Fibroblast of villous mesenchyme (primary cell): Measurements from ENCODE around the gene SYTL3. TPM values are rescaled to one million over a fixed set of nuclear protein-coding genes. Genes with fewer than 3 reads are reported as not detected.

Experiments
- DNase-seq: peaks from one replicate; pipeline ENCODE4 v3.0.0-alpha.2; 2010; ENCODE audit warnings: low read depth
- H3K4me3 ChIP-seq: 2 replicates; pipeline ENCODE4 v1.5.1; 2011; ENCODE audit warnings: low read depth, mild to moderate bottlenecking, low read length
- CTCF ChIP-seq: IDR thresholded peaks from 2 replicates; pipeline ENCODE4 v1.5.1; 2012; ENCODE audit warnings: low read depth, mild to moderate bottlenecking, low read length; ENCODE audit not compliant: insufficient read depth
- total RNA-seq: library from RNA; depleted of rRNA; stranded (reverse); fragments of >200 nt; gene quantifications from 2 replicates; pipeline ENCODE4 v1.2.3, GENCODE V29; 2012

The SYTL3 gene
- total RNA-seq, 1 donor = 1.7 TPM

GRCh38 chr6:158680481-158680880 is 30.6 kb downstream of the SYTL3 start:
- H3K4me3 ChIP-seq = no peak overlapping the region
- DNase-seq = no peak
- no peak for TF ChIP-seq CTCF

GRCh38 chr6:158684311-158684710 is 34.5 kb downstream of the SYTL3 start:
- TF ChIP-seq CTCF = no peak
- H3K4me3 ChIP-seq = no peak overlapping the region
- DNase-seq = no peak

- TF ChIP-seq CTCF = no peak
- no peak overlapping the region for H3K4me3 ChIP-seq
- DNase-seq = no peak
Measured at GRCh38 chr6:158684745-158685324, 35.0 kb downstream of the SYTL3 start.

DNA sequence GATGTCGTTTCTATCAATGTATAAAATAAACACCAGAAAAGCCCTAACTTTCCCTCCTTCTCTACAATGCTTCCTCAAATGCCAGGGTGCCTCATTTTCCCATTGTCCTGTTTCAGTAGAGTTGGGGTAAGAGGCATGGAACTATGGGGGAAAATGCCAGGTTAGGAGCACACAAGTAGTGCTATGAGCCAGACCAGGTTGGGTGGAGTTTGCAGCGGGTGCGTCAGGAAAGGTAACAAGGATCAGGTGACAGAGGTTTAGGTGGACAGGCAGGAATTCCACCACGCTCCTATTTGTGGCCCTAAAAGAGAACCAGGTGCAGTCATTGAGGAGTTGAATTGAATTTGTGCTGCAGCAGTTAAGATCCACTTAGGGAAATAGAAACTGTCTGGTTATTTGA is 36.5 kb downstream of the SYTL3 start:
- TF ChIP-seq CTCF = no peak
- no peak overlapping the region for H3K4me3 ChIP-seq
- DNase-seq = no peak

- no peak overlapping the region for H3K4me3 ChIP-seq
- TF ChIP-seq CTCF = no peak
- DNase-seq = no peak
Measured at GRCh38 chr6:158686791-158687381, 37.0 kb downstream of the SYTL3 start.

DNA sequence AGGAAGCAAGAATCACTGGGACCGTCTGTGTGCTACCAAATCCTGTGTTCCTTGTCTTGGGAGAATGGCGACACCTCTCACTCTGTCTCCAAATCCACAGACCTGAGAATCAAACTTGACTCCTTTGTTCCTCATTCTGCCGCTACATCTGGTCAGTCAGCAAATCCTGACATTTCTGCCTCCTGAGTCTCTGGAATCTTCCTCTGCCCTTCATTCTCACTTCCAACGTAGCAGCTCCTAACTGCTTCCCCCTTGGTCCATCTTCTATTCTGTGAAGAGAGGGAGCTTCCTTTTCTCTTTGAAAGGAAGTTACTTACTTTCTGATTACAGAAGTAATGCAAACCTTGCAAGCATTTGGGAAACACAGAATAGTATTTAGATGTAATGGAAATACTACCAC is 37.7 kb downstream of the SYTL3 start:
- no peak overlapping the region for H3K4me3 ChIP-seq
- DNase-seq = no peak
- TF ChIP-seq CTCF = no peak

- H3K4me3 ChIP-seq = no peak overlapping the region
- DNase-seq = no peak
- TF ChIP-seq CTCF = no peak
Measured at GRCh38 chr6:158688860-158689259, 39.0 kb downstream of the SYTL3 start.
